K562 (cell line): ENCODE data around the gene EEF2K. TPM values are rescaled to one million over a fixed set of nuclear protein-coding genes. Genes with fewer than 3 reads are reported as not detected.
A peak's percentile ranks its signal among the peaks of the same experiment; 100 is the strongest.

Experiments used
- ATAC-seq: fragments of 200-7000 bp; cut with Tn5 transposase; 3 replicates; pipeline ENCODE4 v1.9.1; 2020; ENCODE audit warnings: moderate library complexity
- BruUV-seq: library from RNA; stranded (reverse); fragments of 400-500 nt; replicated peaks from 2 replicates; lab custom pipeline; 2021; lab: Mats Ljungman, UMichigan
- CTCF ChIA-PET: fragments of 300-600 bp; formaldehyde crosslinking; extraction: SDS; loops from one replicate; lab custom pipeline; 2021; ENCODE audit warnings: low intra/inter-chr PET ratio; lab: Yijun Ruan, JAX
- POLR2A ChIA-PET: fragments of 300-600, 350-650 bp; sonication (Branson Sonifier 250); formaldehyde crosslinking; extraction: SDS; loops from one replicate; lab custom pipeline; 2021; ENCODE audit warnings: antibody characterized with exemption, inconsistent platforms; lab: Yijun Ruan, JAX
- DNase-seq, 4 experiments: peaks; one replicate each; pipeline versions ENCODE4 v3.0.0 to v3.0.0-alpha.2; 2011 to 2018; ENCODE audit warnings: low spot score in 3 of 4, mixed read lengths in 3 of 4; ENCODE audit errors: extremely low read depth in 1 of 4
- FAIRE-seq: peaks from 2 replicates; lab custom pipeline; 2011; peaks lifted over from hg19 to GRCh38; lab: Jason Lieb, UNC
- H2AFZ ChIP-seq: 2 replicates; pipeline ENCODE4 v1.6.0; 2011; ENCODE audit warnings: low read depth, low read length, control low read depth, inconsistent platforms
- H3K27ac ChIP-seq: fragments of 200-600 bp; 3 replicates; pipeline ENCODE4 v1.8.0; 2011; ENCODE audit warnings: low read depth, mild to moderate bottlenecking, control low read depth, inconsistent platforms, low read length, moderate library complexity, mixed read lengths; ENCODE audit errors: extremely low read depth
- H3K27me3 ChIP-seq, 2 experiments: fragments of 300-600 bp in 1 of 2; 2 replicates in 1 of 2; 3 replicates in 1 of 2; pipeline versions ENCODE4 v1.6.0 to v1.8.0; 2011; ENCODE audit warnings: inconsistent platforms in 2 of 2, low read length in 2 of 2, mild to moderate bottlenecking in 1 of 2, mixed read lengths in 1 of 2, moderate library complexity in 1 of 2; ENCODE audit not compliant: control insufficient read depth in 2 of 2, insufficient read depth in 2 of 2
- H3K36me3 ChIP-seq: fragments of 300-600 bp; 3 replicates; pipeline ENCODE4 v1.8.0; 2011; ENCODE audit warnings: mild to moderate bottlenecking, low read length, inconsistent platforms; ENCODE audit not compliant: control insufficient read depth, insufficient read depth
- H3K4me1 ChIP-seq, 2 experiments: fragments of 200-600 bp in 1 of 2; replicated peaks in 1 of 2; 2 replicates in 1 of 2; 3 replicates in 1 of 2; pipeline versions ENCODE4 v1.5.1 to v1.8.0; 2011; ENCODE audit warnings: inconsistent platforms in 2 of 2, low read length in 2 of 2, mild to moderate bottlenecking in 1 of 2, mixed read lengths in 1 of 2, moderate library complexity in 1 of 2; ENCODE audit not compliant: control insufficient read depth in 2 of 2, insufficient read depth in 2 of 2
- H3K4me2 ChIP-seq: 2 replicates; pipeline ENCODE4 v1.6.1; 2011; ENCODE audit warnings: low read length, control low read depth, inconsistent platforms, mixed read lengths; ENCODE audit not compliant: insufficient read depth
- H3K4me3 ChIP-seq: fragments of 200-600 bp; sonication (generic), shearing (Covaris generic); 2 replicates; pipeline ENCODE4 v1.5.1; 2016; ENCODE audit warnings: control low read depth, inconsistent platforms
- H3K79me2 ChIP-seq: fragments of 200-600 bp; 3 replicates; pipeline ENCODE4 v1.8.0; 2011; ENCODE audit warnings: low read length, inconsistent platforms; ENCODE audit not compliant: control insufficient read depth, insufficient read depth
- H3K9ac ChIP-seq, 2 experiments: 2 replicates each; pipeline versions ENCODE4 v1.6.0 to v1.6.1; 2011; ENCODE audit warnings: low read depth in 2 of 2, low read length in 2 of 2, control low read depth in 1 of 2, inconsistent platforms in 1 of 2, mild to moderate bottlenecking in 1 of 2, mixed read lengths in 1 of 2; ENCODE audit not compliant: insufficient read depth in 1 of 2
- H3K9me1 ChIP-seq: one replicate; pipeline ENCODE4 v1.6.0; 2011; ENCODE audit warnings: inconsistent platforms, mild to moderate bottlenecking, low read length, moderate library complexity; ENCODE audit not compliant: control insufficient read depth, insufficient read depth
- H3K9me3 ChIP-seq: replicated peaks from 2 replicates; pipeline ENCODE4 v1.5.1; 2011; ENCODE audit warnings: low read depth, low read length, inconsistent platforms; ENCODE audit not compliant: control insufficient read depth, insufficient read depth
- H4K20me1 ChIP-seq: replicated peaks from 2 replicates; pipeline ENCODE4 v1.6.1; 2011; ENCODE audit warnings: low read length, inconsistent platforms, mixed read lengths; ENCODE audit not compliant: control insufficient read depth, insufficient read depth
- ADNP ChIP-seq: fragments of 200-800 bp; sonication (Bioruptor generic); IDR thresholded peaks from 2 replicates; pipeline ENCODE4 v1.6.1; 2016; ENCODE audit warnings: missing genetic modification characterization, missing compliant biosample characterization
- GTF2B ChIP-seq: IDR thresholded peaks from 2 replicates; pipeline ENCODE4 v1.6.1; 2011; ENCODE audit not compliant: insufficient read length; ENCODE audit errors: extremely low read depth
- MCM2 ChIP-seq: fragments of 450-650 bp; IDR thresholded peaks from 2 replicates; pipeline ENCODE4 v1.6.1; 2017; ENCODE audit warnings: low read depth, mild to moderate bottlenecking
- NBN ChIP-seq: fragments of 450-650 bp; IDR thresholded peaks from 2 replicates; pipeline ENCODE4 v1.6.1; 2016; ENCODE audit warnings: low read depth, mild to moderate bottlenecking
- NONO ChIP-seq, 2 experiments: fragments of 200-400 bp in 1 of 2; fragments of 450-650 bp in 1 of 2; formaldehyde crosslinking in 1 of 2; IDR thresholded peaks; 2 replicates each; pipeline ENCODE4 v1.6.1; 2017; ENCODE audit warnings: low read depth in 2 of 2, mild to moderate bottlenecking in 2 of 2, moderate library complexity in 2 of 2, low read length in 1 of 2
- NR3C1 ChIP-seq: sonication (generic); formaldehyde crosslinking; IDR thresholded peaks from 2 replicates; pipeline ENCODE4 v1.8.1; 2022; ENCODE audit warnings: missing genetic modification reagents
- RBM25 ChIP-seq: fragments of 200-400 bp; formaldehyde crosslinking; IDR thresholded peaks from 2 replicates; pipeline ENCODE4 v1.6.1; 2018; ENCODE audit warnings: low read length, low read depth, moderate library complexity; ENCODE audit not compliant: severe bottlenecking
- RHOXF2B ChIP-seq: fragments of 250-450 bp; sonication (Bioruptor Pico); conservative IDR thresholded peaks from 2 replicates; pipeline ENCODE4 v1.5.1; 2021
- RUNX1 ChIP-seq: sonication (generic); IDR thresholded peaks from 2 replicates; pipeline ENCODE4 v1.6.1; 2016; ENCODE audit warnings: antibody characterized with exemption, low read depth
- SIX5 ChIP-seq, 2 experiments: IDR thresholded peaks; 2 replicates each; pipeline ENCODE4 v1.6.1; 2011; ENCODE audit warnings: low read length in 2 of 2, borderline replicate concordance in 1 of 2, low read depth in 1 of 2, mild to moderate bottlenecking in 1 of 2, moderate library complexity in 1 of 2; ENCODE audit not compliant: insufficient read depth in 1 of 2
- TRIM24 ChIP-seq, 2 experiments: fragments of 450-650 bp; IDR thresholded peaks; 2 replicates each; pipeline ENCODE4 v1.6.1; 2016
- ZBTB12 ChIP-seq: fragments of 250-450 bp; sonication (Bioruptor Pico); IDR thresholded peaks from 2 replicates; pipeline ENCODE4 v1.4.0; 2020
- ZBTB7A ChIP-seq: IDR thresholded peaks from 2 replicates; pipeline ENCODE4 v1.6.1; 2011; ENCODE audit warnings: low read depth, mild to moderate bottlenecking, low read length, moderate library complexity, borderline replicate concordance; ENCODE audit not compliant: control insufficient read depth
- ZC3H8 ChIP-seq: fragments of 450-650 bp; IDR thresholded peaks from 2 replicates; pipeline ENCODE4 v1.6.1; 2017
- ZFP30 ChIP-seq: fragments of 250-450 bp; sonication (Bioruptor Pico); IDR thresholded peaks from 2 replicates; pipeline ENCODE4 v1.8.0; 2022; ENCODE audit warnings: moderate library complexity, mild to moderate bottlenecking, inconsistent platforms, borderline replicate concordance
- ZKSCAN8 ChIP-seq: fragments of 200-800 bp; sonication (Bioruptor generic); IDR thresholded peaks from 2 replicates; pipeline ENCODE4 v1.6.1; 2016; ENCODE audit warnings: missing genetic modification characterization, missing compliant biosample characterization
- ZNF311 ChIP-seq: fragments of 250-450 bp; sonication (Bioruptor Pico); IDR thresholded peaks from 2 replicates; pipeline ENCODE4 v1.4.0; 2020; ENCODE audit warnings: mild to moderate bottlenecking, moderate library complexity
- WGBS: fragments of 100-300 bp; shearing (Covaris generic); methylation state at CpG from one replicate; pipeline ENCODE4 v1.1.6; 2016; ENCODE audit warnings: low coverage, mixed read lengths; ENCODE audit not compliant: insufficient coverage; ENCODE audit errors: missing lambda C conversion rate; 5-methylcytosine and 5-hydroxymethylcytosine counted together
- in situ Hi-C: fragments of 300-500 bp; cut with MboI; formaldehyde crosslinking; loops from 4 replicates; pipeline ENCODE4 v1.15.0; 2018; ENCODE audit warnings: inconsistent platforms, mixed read lengths
- intact Hi-C: fragments of 100-400 bp; cut with micrococcal nuclease; formaldehyde crosslinking; loops from 2 replicates; pipeline ENCODE4 v1.14.2; 2022
- polyA plus RNA-seq, 8 experiments: library from polyadenylated mRNA; depleted of rRNA in 4 of 8; stranded (reverse) in 5 of 8; unstranded in 3 of 8; fragments of >200 nt; fragmentation: Nextera tagmentation in 2 of 8; fragmentation: Illumina TruSeq in 1 of 8; extraction: Ambion mirVana in 2 of 8; extraction: Trizol in 1 of 8; gene quantifications; 2 replicates each; pipeline versions ENCODE4 v1.2.1 to v1.2.3, GENCODE V29; 2011 to 2014; ENCODE audit warnings: inconsistent platforms in 1 of 8, missing spikeins in 1 of 8
- total RNA-seq, 7 experiments: library from RNA; depleted of rRNA in 6 of 7; stranded (reverse); fragments of >200 nt in 6 of 7; fragmentation: Illumina TruSeq in 2 of 7; extraction: Trizol in 2 of 7; gene quantifications; 2 replicates each; pipeline versions ENCODE4 v1.2.1 to v1.2.3, GENCODE V29; 2011 to 2021; ENCODE audit warnings: low replicate concordance in 1 of 7

EEF2K gene
- total and polyA plus RNA-seq, 9 of the 15 experiments (the other 6 are each of a cell fraction or from before 2014, with no cell fraction given): 3.0 to 35.2 (median 12.2) TPM

- POLR2A ChIA-PET: interaction anchor here (0.6 to 2.6 kb wide), 4 partner anchors 9 to 107 kb away, joined by 3 to 9 read pairs (median 4); partner anchors contain the start of gene POLR3E
Observed at GRCh38 chr16:22272870-22273650, 67.0 kb downstream of the EEF2K start.

GRCh38 chr16:22274916-22275315, 68.8 kb downstream of the EEF2K start:
- H3K4me1 ChIP-seq: no peaks in the 10 kb centered on the region; a peak in 1 of 5 replicates
- no peaks in the 10 kb centered on the region for H3K79me2 ChIP-seq
- no peak overlapping the region for H3K4me3 ChIP-seq
- H3K9me1 ChIP-seq: no peaks in the 10 kb centered on the region
- no peak overlapping the region for H3K27ac ChIP-seq
- H3K27me3 ChIP-seq: no peaks in the 10 kb centered on the region
- no peak overlapping the region for H3K4me2 ChIP-seq
- H3K9ac ChIP-seq: no peak overlapping the region
- in situ Hi-C loops: no loop called here
- no peak overlapping the region for H2AFZ ChIP-seq
- H4K20me1 ChIP-seq: no peaks in the 10 kb centered on the region
- FAIRE-seq (no peak), DNase-seq (no peak), ATAC-seq (no peak)
- no TSS peak for BruUV-seq
- peaks cover 78% of the 10 kb centered on the region; the same call in 2 of the 3 replicates for H3K36me3 ChIP-seq
- intact Hi-C loops: no loop called here
- CTCF ChIA-PET: no interaction called here
- POLR2A ChIA-PET: interaction anchor here (0.8 to 2.6 kb wide), 3 partner anchors 11 to 45 kb away, joined by 3 to 9 read pairs (median 3); no protein-coding TSS in a partner anchor
- H3K9me3 ChIP-seq: no peaks in the 10 kb centered on the region
- 100% methylated on average over 1 of the region's 1 CpG for WGBS
- TF ChIP-seq MCM2 (no peak), ADNP (tag) (no peak), GTF2B (no peak), ZNF311 (CRISPR knock-in tag) (no peak), NBN (no peak), ZBTB12 (CRISPR knock-in tag) (no peak), RBM25 (peak; percentile 36), ZKSCAN8 (peak; percentile 97), ZFP30 (CRISPR knock-in tag) (no peak), NR3C1 (CRISPR knock-in tag) (no peak), ZC3H8 (no peak), TRIM24 (IDR thresholded peaks at IDR 0.05) (no peak)

More at GRCh38 chr16:22272870-22273650, 67.0 kb downstream of the EEF2K start:
- 76% methylated on average over 7 of the region's 8 CpGs for WGBS
- peak overlapping the region in 1 of 2 experiments; percentile 35; a peak in 1 of 4 replicates for H3K9ac ChIP-seq
- ATAC-seq: no peak
- no peaks in the 10 kb centered on the region for H3K9me3 ChIP-seq
- H3K79me2 ChIP-seq: no peaks in the 10 kb centered on the region
- H3K27me3 ChIP-seq: no peaks in the 10 kb centered on the region
- FAIRE-seq: no peak
- H3K36me3 ChIP-seq: peaks cover 80% of the 10 kb centered on the region; the same call in 2 of the 3 replicates
- H4K20me1 ChIP-seq: no peaks in the 10 kb centered on the region
- no peak overlapping the region for H3K4me3 ChIP-seq
- H2AFZ ChIP-seq: no peak overlapping the region
- BruUV-seq: no TSS peak
- H3K4me1 ChIP-seq: no peaks in the 10 kb centered on the region
- intact Hi-C loops (no loop called here), in situ Hi-C loops (no loop called here)
- CTCF ChIA-PET: no interaction called here
- TF ChIP-seq RUNX1 (no peak), RHOXF2B (CRISPR knock-in tag) (no peak), ZBTB7A (no peak), NONO (IDR thresholded peaks at IDR 0.05; ENCODE audit: low read depth in 2 of 2, low read length in 1 of 2) (no peak), SIX5 (IDR thresholded peaks at IDR 0.05; ENCODE audit: borderline replicate concordance in 1 of 2, insufficient read depth in 1 of 2, low read depth in 1 of 2, low read length in 2 of 2) (no peak)
- H3K27ac ChIP-seq: no peak overlapping the region
- no peaks in the 10 kb centered on the region for H3K9me1 ChIP-seq
- DNase-seq: no peak
- H3K4me2 ChIP-seq: no peak overlapping the region
